ENCODE results near the gene DLGAP1. TPM values are rescaled to one million over a fixed set of nuclear protein-coding genes. Genes with fewer than 3 reads are reported as not detected.

DLGAP1 gene
- total and polyA plus RNA-seq, 2 of the 4 experiments (the other 2 are of a cell fraction), result under 0.01 to 0.09 TPM

GRCh38 chr18:3666526-3667254 lies 788.4 kb downstream of the DLGAP1 start:
- no TSS peak for BruUV-seq (replicated peaks)
- POLR2A ChIA-PET (ENCODE audit: unreplicated experiment), result interaction anchor here (0.5 to 1.8 kb wide), 6 partner anchors 52 to 958 kb away, joined by 3 to 9 read pairs (median 5); partner anchors contain the start of gene MYL12B
- H2BK120ac ChIP-seq (ENCODE audit: low read depth, low read length), result 0 out of 2 replicates have a peak overlapping the region, but pooled peaks have one; percentile 42
- no peak overlapping the region; the same call in 1 of the 2 replicates for H3K14ac ChIP-seq (replicated peaks; ENCODE audit: low read depth, low read length)
- DNase-seq (no peak), ATAC-seq (ENCODE audit: low read depth) (peak; percentile 25; the same call in 1 of the 2 replicates)
- peak overlapping the region; percentile 45; the same call in 1 of the 2 replicates for H2AK5ac ChIP-seq (ENCODE audit: low read depth, low read length)
- no peak overlapping the region for H3K23ac ChIP-seq (ENCODE audit: low read depth, low read length)
- no peak overlapping the region for H3K18ac ChIP-seq (ENCODE audit: low read depth, low read length)
- peaks cover 3% of the 10 kb centered on the region for H3K9me3 ChIP-seq (ENCODE audit: control insufficient read depth, insufficient read depth, low read length)
- no peaks in the 10 kb centered on the region for H3K79me1 ChIP-seq (ENCODE audit: low read depth in 1 of 2, low read length in 2 of 2)
- H2BK15ac ChIP-seq (ENCODE audit: low read depth, low read length), result 0 out of 3 replicates have a peak overlapping the region, but pooled peaks have one; percentile 11
- H3K4ac ChIP-seq (ENCODE audit: low read depth, low read length), result no peak overlapping the region; the same call in 1 of the 2 replicates
- H4K20me1 ChIP-seq (ENCODE audit: insufficient read depth, low read length), result no peaks in the 10 kb centered on the region
- H3K36me3 ChIP-seq (ENCODE audit: control insufficient read depth, insufficient read depth, low read length), result no peaks in the 10 kb centered on the region
- H2BK20ac ChIP-seq (ENCODE audit: low read depth, low read length), result peak overlapping the region; percentile 60; the same call in 1 of the 2 replicates
- H2AFZ ChIP-seq (replicated peaks; ENCODE audit: low read length, poor library complexity), result no peak overlapping the region
- intact Hi-C loops (cut with micrococcal nuclease) (loop anchor here (1.0 to 5.0 kb wide), 6 partner anchors 62 to 734 kb away; partner anchors contain the start of gene TGIF1), in situ Hi-C loops (cut with MboI; ENCODE audit: low sequenced_read_pairs) (loop anchor here (5.0 to 10.0 kb wide), 3 partner anchors 72 to 384 kb away; partner anchors contain the start of gene TGIF1), dilution Hi-C loops (cut with HindIII; ENCODE audit: low sequenced_read_pairs, unreplicated experiment) (no loop called here)
- peak overlapping the region in 1 of 2 experiments; percentile 70; a peak in 1 of 4 replicates for H4K8ac ChIP-seq (ENCODE audit: low read depth in 2 of 2, low read length in 2 of 2)
- H3K27me3 ChIP-seq (ENCODE audit: control insufficient read depth, insufficient read depth, low read length), result no peaks in the 10 kb centered on the region
- H3K4me2 ChIP-seq (ENCODE audit: low read depth, low read length), result no peak overlapping the region
- no peak overlapping the region for H4K5ac ChIP-seq (ENCODE audit: low read depth, low read length)
- no peak overlapping the region for H2AK9ac ChIP-seq (replicated peaks; ENCODE audit: low read depth, low read length, poor library complexity)
- no peak overlapping the region for H4K91ac ChIP-seq (ENCODE audit: insufficient read depth, low read depth, low read length)
- H3K9ac ChIP-seq (ENCODE audit: low read depth, low read length), result no peak overlapping the region
- 83% methylated on average over 1 of the region's 5 CpGs; no CpG with 5 or more reads in 1 of the 2 experiments for WGBS, 2 experiments (ENCODE audit: extremely low coverage in 2 of 2, insufficient read length in 1 of 2)
- H3K27ac ChIP-seq (ENCODE audit: insufficient read depth, low read length), result no peak overlapping the region
- H2BK5ac ChIP-seq (ENCODE audit: low read depth, low read length, poor library complexity, severe bottlenecking), result no peak overlapping the region
- no peak overlapping the region for H3K4me3 ChIP-seq (ENCODE audit: insufficient read depth, low read depth, low read length)
- H3K4me1 ChIP-seq (ENCODE audit: control insufficient read depth, insufficient read depth, low read length), result peaks cover 10% of the 10 kb centered on the region
- CTCF ChIA-PET, result interaction anchor here (0.7 to 3.4 kb wide), 27 partner anchors 9 to 414 kb away, joined by 3 to 28 read pairs (median 4); no protein-coding TSS in a partner anchor
- H3K56ac ChIP-seq (ENCODE audit: extremely low read depth, insufficient read depth, low read length), result no peak overlapping the region
- no peaks in the 10 kb centered on the region for H3K9me1 ChIP-seq (ENCODE audit: insufficient read depth, low read length)
- TF ChIP-seq MAFK (IDR thresholded peaks at IDR 0.05; ENCODE audit: low read depth, low read length), result no peak
- no peak for TF ChIP-seq CEBPB (IDR thresholded peaks at IDR 0.05; ENCODE audit: low read depth, low read length)
- no peak for TF ChIP-seq ELK1 (IDR thresholded peaks at IDR 0.05; ENCODE audit: borderline replicate concordance, low read depth, low read length)
- no peak for TF ChIP-seq SMC3 (IDR thresholded peaks at IDR 0.05; ENCODE audit: low read depth, low read length)
- TF ChIP-seq RFX5 (IDR thresholded peaks at IDR 0.05; ENCODE audit: low read depth, low read length), result no peak
- no peak for TF ChIP-seq MXI1 (IDR thresholded peaks at IDR 0.05; ENCODE audit: borderline replicate concordance, low read depth, low read length)
- no peak for TF ChIP-seq NFE2L2 (IDR thresholded peaks at IDR 0.05; ENCODE audit: low read depth, low read length)
- TF ChIP-seq, protein P1, sequence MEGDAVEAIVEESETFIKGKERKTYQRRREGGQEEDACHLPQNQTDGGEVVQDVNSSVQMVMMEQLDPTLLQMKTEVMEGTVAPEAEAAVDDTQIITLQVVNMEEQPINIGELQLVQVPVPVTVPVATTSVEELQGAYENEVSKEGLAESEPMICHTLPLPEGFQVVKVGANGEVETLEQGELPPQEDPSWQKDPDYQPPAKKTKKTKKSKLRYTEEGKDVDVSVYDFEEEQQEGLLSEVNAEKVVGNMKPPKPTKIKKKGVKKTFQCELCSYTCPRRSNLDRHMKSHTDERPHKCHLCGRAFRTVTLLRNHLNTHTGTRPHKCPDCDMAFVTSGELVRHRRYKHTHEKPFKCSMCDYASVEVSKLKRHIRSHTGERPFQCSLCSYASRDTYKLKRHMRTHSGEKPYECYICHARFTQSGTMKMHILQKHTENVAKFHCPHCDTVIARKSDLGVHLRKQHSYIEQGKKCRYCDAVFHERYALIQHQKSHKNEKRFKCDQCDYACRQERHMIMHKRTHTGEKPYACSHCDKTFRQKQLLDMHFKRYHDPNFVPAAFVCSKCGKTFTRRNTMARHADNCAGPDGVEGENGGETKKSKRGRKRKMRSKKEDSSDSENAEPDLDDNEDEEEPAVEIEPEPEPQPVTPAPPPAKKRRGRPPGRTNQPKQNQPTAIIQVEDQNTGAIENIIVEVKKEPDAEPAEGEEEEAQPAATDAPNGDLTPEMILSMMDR (conservative IDR thresholded peaks at IDR 0.05; ENCODE audit: low read depth, low read length), result no peak
- TF ChIP-seq CHD1 (IDR thresholded peaks at IDR 0.05; ENCODE audit: low read depth, low read length), result no peak
- TF ChIP-seq USF2 (IDR thresholded peaks at IDR 0.05; ENCODE audit: low read depth, low read length), result no peak
- no peak for TF ChIP-seq BHLHE40 (IDR thresholded peaks at IDR 0.05; ENCODE audit: low read depth, low read length)
- no peak for TF ChIP-seq MAZ (IDR thresholded peaks at IDR 0.05; ENCODE audit: borderline replicate concordance, low read depth, low read length)
- no peak for TF ChIP-seq RCOR1 (IDR thresholded peaks at IDR 0.05; ENCODE audit: insufficient replicate concordance, low read length)
